Astrocyte (in vitro differentiated cells and primary cell): ENCODE data around the gene ATP4B. TPM values are rescaled to one million over a fixed set of nuclear protein-coding genes. Genes with fewer than 3 reads are reported as not detected.

Experiments used
- DNase-seq: peaks from one replicate; pipeline ENCODE4 v3.0.0-alpha.2; 2010; ENCODE audit warnings: low read depth
- FAIRE-seq: peaks from 2 replicates; lab custom pipeline; 2011; peaks lifted over from hg19 to GRCh38; lab: Jason Lieb, UNC
- H2AFZ ChIP-seq: 2 replicates; pipeline ENCODE4 v1.6.0; 2012; ENCODE audit warnings: low read depth, low read length, inconsistent platforms
- H3K27ac ChIP-seq: 2 replicates; pipeline ENCODE4 v1.5.1; 2011; ENCODE audit warnings: low read depth, low read length, inconsistent platforms
- H3K27me3 ChIP-seq: 2 replicates; pipeline ENCODE4 v1.6.0; 2011; ENCODE audit warnings: low read length, inconsistent platforms; ENCODE audit not compliant: insufficient read depth
- H3K36me3 ChIP-seq: 2 replicates; pipeline ENCODE4 v1.5.1; 2011; ENCODE audit warnings: low read length, inconsistent platforms; ENCODE audit not compliant: insufficient read depth
- H3K4me1 ChIP-seq: 2 replicates; pipeline ENCODE4 v1.5.1; 2011; ENCODE audit warnings: low read length, inconsistent platforms; ENCODE audit not compliant: insufficient read depth
- H3K4me2 ChIP-seq: 2 replicates; pipeline ENCODE4 v1.6.0; 2012; ENCODE audit warnings: low read length, inconsistent platforms
- H3K4me3 ChIP-seq: 2 replicates; pipeline ENCODE4 v1.5.1; 2011; ENCODE audit warnings: low read depth, mild to moderate bottlenecking, low read length, inconsistent platforms; ENCODE audit not compliant: insufficient read depth
- H3K79me2 ChIP-seq: 2 replicates; pipeline ENCODE4 v1.6.0; 2012; ENCODE audit warnings: mild to moderate bottlenecking, low read length, inconsistent platforms; ENCODE audit not compliant: insufficient read depth
- H3K9ac ChIP-seq: 2 replicates; pipeline ENCODE4 v1.6.0; 2012; ENCODE audit warnings: mild to moderate bottlenecking, low read length, inconsistent platforms
- H3K9me3 ChIP-seq: 2 replicates; pipeline ENCODE4 v1.5.1; 2012; ENCODE audit warnings: low read depth, mild to moderate bottlenecking, low read length, inconsistent platforms; ENCODE audit not compliant: insufficient read depth
- H4K20me1 ChIP-seq: 2 replicates; pipeline ENCODE4 v1.6.0; 2012; ENCODE audit warnings: low read length, inconsistent platforms; ENCODE audit not compliant: insufficient read depth
- H3K27ac Mint-ChIP-seq: one replicate; pipeline ENCODE4 v1.8.0; 2021; ENCODE audit warnings: mild to moderate bottlenecking, mixed read lengths; ENCODE audit not compliant: unreplicated experiment
- H3K27me3 Mint-ChIP-seq: one replicate; pipeline ENCODE4 v1.8.0; 2021; ENCODE audit warnings: low read depth, mixed read lengths; ENCODE audit not compliant: unreplicated experiment
- H3K36me3 Mint-ChIP-seq: one replicate; pipeline ENCODE4 v1.8.0; 2021; ENCODE audit warnings: low read depth, mixed read lengths; ENCODE audit not compliant: unreplicated experiment
- H3K4me1 Mint-ChIP-seq: one replicate; pipeline ENCODE4 v1.8.0; 2021; ENCODE audit warnings: low read depth, mixed read lengths; ENCODE audit not compliant: unreplicated experiment
- H3K4me3 Mint-ChIP-seq: one replicate; pipeline ENCODE4 v1.8.0; 2021; ENCODE audit warnings: mild to moderate bottlenecking, moderate library complexity, mixed read lengths; ENCODE audit not compliant: unreplicated experiment
- H3K9me3 Mint-ChIP-seq: one replicate; pipeline ENCODE4 v1.8.0; 2021; ENCODE audit warnings: mild to moderate bottlenecking, mixed read lengths; ENCODE audit not compliant: unreplicated experiment
- CTCF ChIP-seq: IDR thresholded peaks from 2 replicates; pipeline ENCODE4 v1.5.1; 2011; ENCODE audit warnings: low read depth, mild to moderate bottlenecking, inconsistent platforms, low read length, moderate library complexity; ENCODE audit not compliant: insufficient read depth
- EZH2 ChIP-seq: IDR thresholded peaks from 2 replicates; pipeline ENCODE4 v1.6.1; 2012; ENCODE audit warnings: mild to moderate bottlenecking, low read length, inconsistent platforms; ENCODE audit not compliant: insufficient read depth
- total RNA-seq: library from RNA; stranded (reverse); gene quantifications from 2 replicates; pipeline ENCODE4 v1.2.1, GENCODE V29; 2021

ATP4B gene
- total RNA-seq, 1 donor from 2014 or later = not detected

- Histone ChIP-seq H3K27me3 (no peaks in the 10 kb centered on the region), H3K4me3 (no peak overlapping the region), H3K9me3 (no peaks in the 10 kb centered on the region), H3K4me2 (no peak overlapping the region), H3K4me1 (no peaks in the 10 kb centered on the region), H3K79me2 (peaks cover 5% of the 10 kb centered on the region), H2AFZ (no peak overlapping the region), H3K27ac (no peak overlapping the region), H3K9ac (no peak overlapping the region), H3K36me3 (peaks cover 55% of the 10 kb centered on the region), H4K20me1 (peaks cover 5% of the 10 kb centered on the region)
- no peaks in the 10 kb centered on the region for H3K27me3 Mint-ChIP-seq
- no peaks in the 10 kb centered on the region for H3K4me1 Mint-ChIP-seq
- H3K36me3 Mint-ChIP-seq = peaks cover 27% of the 10 kb centered on the region
- DNase-seq = no peak
- no peaks in the 10 kb centered on the region for H3K9me3 Mint-ChIP-seq
- no peak for FAIRE-seq
- no peak overlapping the region for H3K4me3 Mint-ChIP-seq
- TF ChIP-seq CTCF = no peak
- TF ChIP-seq EZH2 = no peak
- H3K27ac Mint-ChIP-seq = no peak overlapping the region
These were observed 21.6 kb downstream of the ATP4B start for GRCh38 chr13:113636266-113636963.

GRCh38 chr13:113635709-113636108, 22.3 kb downstream of the ATP4B start:
- Histone ChIP-seq H3K9ac (no peak overlapping the region), H3K4me1 (no peaks in the 10 kb centered on the region), H3K27ac (no peak overlapping the region), H2AFZ (no peak overlapping the region), H3K4me2 (no peak overlapping the region), H4K20me1 (peaks cover 11% of the 10 kb centered on the region), H3K36me3 (peaks cover 54% of the 10 kb centered on the region), H3K79me2 (peaks cover 12% of the 10 kb centered on the region), H3K4me3 (no peak overlapping the region), H3K9me3 (no peaks in the 10 kb centered on the region), H3K27me3 (no peaks in the 10 kb centered on the region)
- Mint-ChIP-seq H3K4me1 (no peaks in the 10 kb centered on the region), H3K27me3 (no peaks in the 10 kb centered on the region), H3K36me3 (peaks cover 33% of the 10 kb centered on the region), H3K4me3 (no peak overlapping the region), H3K27ac (no peak overlapping the region), H3K9me3 (no peaks in the 10 kb centered on the region)
- DNase-seq = no peak
- no peak for FAIRE-seq
- TF ChIP-seq CTCF (no peak), EZH2 (no peak)

DNA sequence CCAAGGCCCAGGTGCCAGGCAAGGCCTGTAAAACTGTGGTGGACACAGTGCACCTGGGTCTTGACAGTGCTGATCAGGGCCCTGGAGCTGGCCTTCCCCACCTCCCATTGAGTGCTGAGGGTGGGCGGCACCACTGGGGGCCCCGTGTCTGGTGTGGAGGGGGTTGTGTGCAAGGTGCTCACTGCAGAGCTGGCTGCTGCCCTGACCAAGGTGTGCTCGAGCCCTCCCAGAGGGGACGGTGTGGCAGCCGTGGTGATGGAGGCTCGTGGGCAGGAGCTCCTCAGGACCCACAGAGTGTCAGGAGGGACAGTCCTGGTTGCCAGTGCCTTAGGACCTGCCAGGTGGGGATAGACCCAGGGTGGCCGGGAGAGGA, 23.0 kb downstream of the ATP4B start:
- H3K4me1 Mint-ChIP-seq = no peaks in the 10 kb centered on the region
- Histone ChIP-seq H3K9ac (no peak overlapping the region), H3K4me1 (no peaks in the 10 kb centered on the region), H3K4me2 (no peak overlapping the region), H3K9me3 (no peaks in the 10 kb centered on the region), H3K4me3 (no peak overlapping the region), H3K27me3 (no peaks in the 10 kb centered on the region), H3K79me2 (peaks cover 18% of the 10 kb centered on the region), H2AFZ (no peak overlapping the region), H3K27ac (no peak overlapping the region), H3K36me3 (peaks cover 51% of the 10 kb centered on the region), H4K20me1 (peaks cover 17% of the 10 kb centered on the region)
- no peaks in the 10 kb centered on the region for H3K9me3 Mint-ChIP-seq
- H3K36me3 Mint-ChIP-seq = peaks cover 29% of the 10 kb centered on the region
- no peaks in the 10 kb centered on the region for H3K27me3 Mint-ChIP-seq
- FAIRE-seq = no peak
- no peak for TF ChIP-seq EZH2
- no peak for TF ChIP-seq CTCF
- no peak overlapping the region for H3K4me3 Mint-ChIP-seq
- no peak for DNase-seq
- no peak overlapping the region for H3K27ac Mint-ChIP-seq
